22Rv1 (cell line): ENCODE data around the gene FPR1.

Source experiments
- H3K27ac ChIP-seq: fragments of 450-650 bp; 2 replicates; pipeline ENCODE4 v1.5.1; 2017
- ZFX ChIP-seq: fragments of 450-650 bp; IDR thresholded peaks from 2 replicates; pipeline ENCODE4 v1.6.1; 2017; ENCODE audit warnings: antibody characterized with exemption, borderline replicate concordance
- TF ChIP-seq, protein P1 (sequence below): fragments of 450-650 bp; IDR thresholded peaks from 2 replicates; pipeline ENCODE4 v1.5.1; 2017; ENCODE audit warnings: mild to moderate bottlenecking

Gene FPR1

DNA sequence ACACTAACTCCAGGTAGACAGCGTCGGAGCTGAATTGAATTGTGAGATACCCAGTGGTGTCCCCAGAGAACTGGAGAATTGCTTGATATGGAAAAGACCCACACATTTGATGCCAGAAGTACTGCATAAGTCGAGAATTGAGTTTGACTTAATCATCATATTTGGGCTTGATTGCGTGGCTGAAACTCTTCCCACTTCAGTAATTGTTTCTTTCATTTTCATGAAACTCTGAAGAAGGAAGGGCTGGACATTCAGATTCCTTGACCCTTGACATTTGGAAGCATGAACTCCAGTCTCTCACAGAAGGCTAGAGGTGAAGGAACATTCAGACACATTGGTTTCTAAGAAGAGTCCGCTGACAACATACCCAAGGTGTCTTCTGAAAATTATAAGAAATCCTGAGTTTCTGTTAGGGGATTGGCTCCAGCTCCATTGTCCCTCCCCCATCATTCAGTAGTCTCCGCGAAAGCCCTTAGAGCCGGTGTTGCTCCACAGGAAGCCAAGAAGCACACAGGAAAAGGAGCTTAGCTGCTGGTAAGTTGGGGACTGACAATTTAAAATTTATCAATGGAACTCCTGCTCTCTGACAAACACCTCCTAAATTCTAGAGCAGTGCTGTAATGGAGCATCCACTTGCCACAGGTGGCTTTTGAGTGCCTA lies 9.1 kb upstream of the FPR1 start, which contains the start of gene FPR2:
Gene FPR2, plus strand, starts transcription at position 484 of the 660 bp plus-strand sequence. CDS start 7,479 bp downstream, outside the sequence.
- no peak for TF ChIP-seq ZFX
- TF ChIP-seq, protein P1, sequence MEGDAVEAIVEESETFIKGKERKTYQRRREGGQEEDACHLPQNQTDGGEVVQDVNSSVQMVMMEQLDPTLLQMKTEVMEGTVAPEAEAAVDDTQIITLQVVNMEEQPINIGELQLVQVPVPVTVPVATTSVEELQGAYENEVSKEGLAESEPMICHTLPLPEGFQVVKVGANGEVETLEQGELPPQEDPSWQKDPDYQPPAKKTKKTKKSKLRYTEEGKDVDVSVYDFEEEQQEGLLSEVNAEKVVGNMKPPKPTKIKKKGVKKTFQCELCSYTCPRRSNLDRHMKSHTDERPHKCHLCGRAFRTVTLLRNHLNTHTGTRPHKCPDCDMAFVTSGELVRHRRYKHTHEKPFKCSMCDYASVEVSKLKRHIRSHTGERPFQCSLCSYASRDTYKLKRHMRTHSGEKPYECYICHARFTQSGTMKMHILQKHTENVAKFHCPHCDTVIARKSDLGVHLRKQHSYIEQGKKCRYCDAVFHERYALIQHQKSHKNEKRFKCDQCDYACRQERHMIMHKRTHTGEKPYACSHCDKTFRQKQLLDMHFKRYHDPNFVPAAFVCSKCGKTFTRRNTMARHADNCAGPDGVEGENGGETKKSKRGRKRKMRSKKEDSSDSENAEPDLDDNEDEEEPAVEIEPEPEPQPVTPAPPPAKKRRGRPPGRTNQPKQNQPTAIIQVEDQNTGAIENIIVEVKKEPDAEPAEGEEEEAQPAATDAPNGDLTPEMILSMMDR, result no peak

DNA sequence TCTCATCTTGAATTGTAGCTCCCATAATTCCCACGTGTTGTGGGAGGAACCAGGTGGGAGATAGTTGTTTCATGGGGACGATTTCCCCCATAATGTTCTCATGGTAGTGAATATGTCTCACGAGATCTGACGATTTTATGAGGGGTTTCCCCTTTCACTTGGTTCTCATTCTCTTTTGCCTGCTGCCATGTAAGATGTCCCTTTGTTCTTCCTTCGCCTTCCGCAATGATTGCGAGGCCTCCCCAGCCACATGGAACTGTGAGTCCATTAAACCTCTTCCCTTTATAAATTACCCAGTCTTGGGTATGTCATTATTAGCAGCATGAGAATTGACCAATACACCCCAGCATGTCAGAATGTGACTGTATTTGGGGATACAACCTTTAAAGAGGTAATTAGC lies 3.9 kb upstream of the FPR1 start:
- TF ChIP-seq ZFX, result no peak
- TF ChIP-seq, protein P1, result no peak
- no peak overlapping the region for H3K27ac ChIP-seq

More for the DNA sequence above, 9.1 kb upstream of the FPR1 start, which contains the start of gene FPR2:
- H3K27ac ChIP-seq, result no peak within 1 kb of the TSS

DNA sequence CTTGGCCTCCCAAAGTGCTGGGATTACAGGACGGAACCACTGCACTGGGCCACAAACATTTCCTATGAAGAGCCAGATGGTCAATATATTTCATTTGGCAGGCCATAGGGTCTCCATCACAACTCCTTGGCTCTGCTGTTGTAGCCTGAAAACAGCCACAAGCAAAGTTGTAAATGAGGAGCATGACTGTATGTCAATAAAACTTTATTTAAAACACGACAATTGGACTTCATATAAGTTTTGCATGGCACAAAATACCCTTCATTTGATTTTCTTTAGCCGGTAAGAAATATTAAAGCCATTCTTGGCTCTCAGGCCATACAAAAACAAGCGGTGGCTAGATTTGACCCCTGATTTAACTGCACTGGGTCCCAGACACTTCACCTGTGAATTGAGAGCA lies 3.1 kb upstream of the FPR1 start:
- no peak for TF ChIP-seq ZFX
- TF ChIP-seq, protein P1, result no peak
- no peak overlapping the region for H3K27ac ChIP-seq

DNA sequence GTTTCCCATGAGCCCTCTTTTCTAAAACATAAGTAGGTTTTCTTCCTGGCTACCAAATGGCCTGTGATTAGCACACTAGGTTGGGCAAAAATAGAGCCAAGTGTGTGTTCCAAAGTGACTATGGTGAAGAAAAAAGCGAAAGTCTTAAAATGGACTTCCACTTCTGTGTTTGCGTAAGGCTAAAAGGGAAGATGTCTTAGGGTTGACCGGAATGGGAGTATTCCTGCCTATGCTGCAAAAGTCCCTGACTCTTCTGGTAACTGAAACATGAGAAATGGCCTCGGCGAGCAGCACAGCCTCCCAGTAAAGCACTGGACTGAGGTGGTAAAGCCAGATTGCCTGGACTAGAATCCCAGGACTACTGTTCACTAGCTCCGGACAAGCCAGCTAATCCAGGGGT lies 2.4 kb upstream of the FPR1 start:
- TF ChIP-seq, protein P1, result no peak
- no peak for TF ChIP-seq ZFX
- H3K27ac ChIP-seq, result no peak overlapping the region

DNA sequence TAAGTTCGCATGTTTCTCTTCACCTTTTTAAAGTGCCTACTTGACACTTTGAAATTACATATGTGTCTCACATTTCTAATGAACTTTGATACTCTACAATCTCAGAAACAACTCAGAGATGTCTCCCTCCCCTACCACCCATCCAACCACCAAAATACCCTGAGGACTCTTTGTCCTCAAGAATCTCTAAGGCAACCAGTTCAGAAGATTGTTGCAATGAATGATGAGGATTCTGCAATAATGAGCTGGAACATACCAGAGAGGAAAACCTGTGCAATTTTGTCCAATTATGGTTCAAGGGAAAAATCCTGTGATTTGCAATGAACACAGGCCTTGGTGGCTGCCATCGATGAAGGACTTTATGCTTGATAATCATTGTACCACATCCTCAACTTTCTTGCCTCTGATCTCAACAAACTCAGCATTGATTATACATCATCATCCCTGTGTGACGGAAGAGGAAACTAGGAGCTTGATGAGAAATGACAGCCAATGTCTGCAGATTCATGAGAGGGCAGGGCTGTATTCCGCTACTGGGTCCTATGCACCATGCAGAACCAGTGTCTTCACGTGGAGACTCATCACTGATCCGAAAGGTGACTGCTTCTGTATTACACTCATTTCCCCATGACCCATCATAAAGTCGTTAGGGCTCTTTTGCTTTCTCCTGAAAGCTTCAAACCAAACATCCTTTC lies 1.1 kb downstream of the FPR1 start:
- H3K27ac ChIP-seq, result no peak overlapping the region
- no peak for TF ChIP-seq ZFX
- TF ChIP-seq, protein P1, result no peak

DNA sequence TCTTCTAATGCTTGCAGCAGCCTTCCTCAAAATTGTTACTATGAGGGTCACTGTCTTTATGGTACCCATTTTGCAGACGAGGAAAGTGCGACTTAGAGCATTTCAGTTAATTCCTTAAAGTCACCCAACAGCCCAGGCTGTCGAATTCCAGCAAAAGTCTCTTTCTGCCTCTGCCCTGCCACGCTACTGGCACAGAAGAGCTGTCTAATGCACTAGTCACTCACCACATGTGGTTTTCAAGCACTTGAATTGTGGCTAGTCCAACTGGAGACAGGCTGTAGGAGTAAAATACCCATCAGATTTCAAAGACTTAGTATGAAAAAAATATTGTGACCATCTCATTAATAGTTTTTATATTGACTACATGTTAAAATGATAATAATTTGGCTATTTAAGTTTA lies 1.7 kb downstream of the FPR1 start:
- no peak overlapping the region for H3K27ac ChIP-seq

More for the DNA sequence above, 1.7 kb downstream of the FPR1 start:
- TF ChIP-seq, protein P1, result no peak
- TF ChIP-seq ZFX, result no peak
